Measurements from ENCODE around the gene FN1. TPM values are rescaled to one million over a fixed set of nuclear protein-coding genes. Genes with fewer than 3 reads are reported as not detected.
A peak's percentile ranks its signal among the peaks of the same experiment; 100 is the strongest.

Gene FN1
- total RNA-seq, 1 experiment from 2014 or later, result 102 TPM

- no peak overlapping the region for H3K4me3 Mint-ChIP-seq
- peaks cover 19% of the 10 kb centered on the region for H3K4me1 Mint-ChIP-seq
- POLR2A ChIA-PET, result interaction anchor here (0.6 kb wide), 1 partner anchor 50 kb away, joined by 4 read pairs; no protein-coding TSS in a partner anchor
- CTCF ChIA-PET, result no interaction called here
- peak overlapping the region; percentile 52; the same call in 1 of the 2 replicates for H3K27ac Mint-ChIP-seq
- H3K9me3 Mint-ChIP-seq, result no peaks in the 10 kb centered on the region; the same call in 1 of the 2 replicates
- H3K27me3 Mint-ChIP-seq (ENCODE audit: low read depth), result no peaks in the 10 kb centered on the region
- ATAC-seq, result no peak
- DNase-seq (ENCODE audit: low spot score), result no peak
- TF ChIP-seq ZNF121 (CRISPR knock-in tag; IDR thresholded peaks at IDR 0.05) (no peak), SOX15 (CRISPR knock-in tag; IDR thresholded peaks at IDR 0.05) (no peak), ZNF138 (CRISPR knock-in tag; conservative IDR thresholded peaks at IDR 0.05) (no peak), FOXJ3 (CRISPR knock-in tag; IDR thresholded peaks at IDR 0.05; ENCODE audit: borderline replicate concordance) (no peak), USF1 (CRISPR knock-in tag; IDR thresholded peaks at IDR 0.05) (no peak), RELA (CRISPR knock-in tag; IDR thresholded peaks at IDR 0.05; ENCODE audit: borderline replicate concordance) (no peak), ZNF425 (CRISPR knock-in tag; conservative IDR thresholded peaks at IDR 0.05) (no peak), ESRRA (CRISPR knock-in tag; IDR thresholded peaks at IDR 0.05; ENCODE audit: borderline replicate concordance) (no peak), SP1 (CRISPR knock-in tag; conservative IDR thresholded peaks at IDR 0.05) (no peak), IRF1 (CRISPR knock-in tag; IDR thresholded peaks at IDR 0.05) (no peak), ZNF219 (CRISPR knock-in tag; IDR thresholded peaks at IDR 0.05; ENCODE audit: borderline replicate concordance) (no peak), ZNF232 (CRISPR knock-in tag; IDR thresholded peaks at IDR 0.05) (no peak), FOXP4 (CRISPR knock-in tag; IDR thresholded peaks at IDR 0.05) (no peak), MXD4 (CRISPR knock-in tag; IDR thresholded peaks at IDR 0.05; ENCODE audit: borderline replicate concordance) (no peak), MAX (CRISPR knock-in tag; IDR thresholded peaks at IDR 0.05) (no peak)
- H3K36me3 Mint-ChIP-seq, result peaks cover 66% of the 10 kb centered on the region
Measured at GRCh38 chr2:215386566-215386965, 49.3 kb downstream of the FN1 start.

GRCh38 chr2:215384710-215385109 lies 51.2 kb downstream of the FN1 start:
- H3K27ac Mint-ChIP-seq, result no peak overlapping the region
- peaks cover 17% of the 10 kb centered on the region for H3K4me1 Mint-ChIP-seq
- DNase-seq (ENCODE audit: low spot score), result no peak
- CTCF ChIA-PET, result no interaction called here
- H3K27me3 Mint-ChIP-seq (ENCODE audit: low read depth), result no peaks in the 10 kb centered on the region
- no peak for ATAC-seq
- no peak overlapping the region for H3K4me3 Mint-ChIP-seq
- H3K36me3 Mint-ChIP-seq, result peaks cover 54% of the 10 kb centered on the region
- POLR2A ChIA-PET, result no interaction called here
- no peaks in the 10 kb centered on the region; the same call in 1 of the 2 replicates for H3K9me3 Mint-ChIP-seq
- TF ChIP-seq NR1H2 (CRISPR knock-in tag; IDR thresholded peaks at IDR 0.05) (no peak), NFYB (CRISPR knock-in tag; conservative IDR thresholded peaks at IDR 0.05; ENCODE audit: low read depth) (no peak), IRF2 (CRISPR knock-in tag; IDR thresholded peaks at IDR 0.05; ENCODE audit: borderline replicate concordance, low read depth) (no peak), TP53 (CRISPR knock-in tag; IDR thresholded peaks at IDR 0.05) (no peak), ZNF423 (CRISPR knock-in tag; IDR thresholded peaks at IDR 0.05) (no peak), ZNF263 (CRISPR knock-in tag; IDR thresholded peaks at IDR 0.05; ENCODE audit: low read depth) (no peak), HMGXB4 (CRISPR knock-in tag; IDR thresholded peaks at IDR 0.05) (no peak), MXD4 (CRISPR knock-in tag; IDR thresholded peaks at IDR 0.05; ENCODE audit: borderline replicate concordance) (no peak), RORB (CRISPR knock-in tag; IDR thresholded peaks at IDR 0.05) (no peak), CTCF (IDR thresholded peaks at IDR 0.05) (no peak), NR2C2 (CRISPR knock-in tag; IDR thresholded peaks at IDR 0.05) (no peak), FOXJ3 (CRISPR knock-in tag; IDR thresholded peaks at IDR 0.05; ENCODE audit: borderline replicate concordance) (no peak), OVOL2 (CRISPR knock-in tag; IDR thresholded peaks at IDR 0.05; ENCODE audit: borderline replicate concordance) (no peak), MLX (CRISPR knock-in tag; IDR thresholded peaks at IDR 0.05) (no peak)

All from WTC11 (cell line).